HCT116 (cell line): ENCODE results near the gene CCKAR. TPM values are rescaled to one million over a fixed set of nuclear protein-coding genes. Genes with fewer than 3 reads are reported as not detected.

Experiments
- ATAC-seq: fragments of 200-7000 bp; cut with Tn5 transposase; 2 replicates; pipeline ENCODE4 v1.9.1; 2020; ENCODE audit warnings: mild to moderate bottlenecking, moderate library complexity
- BruUV-seq: library from RNA; stranded (reverse); fragments of 400-500 nt; replicated peaks from 2 replicates; lab custom pipeline; 2021; lab: Mats Ljungman, UMichigan
- CTCF ChIA-PET: fragments of 300-600 bp; sonication (Branson Sonifier 250); formaldehyde crosslinking; loops from one replicate; lab custom pipeline; 2021; ENCODE audit warnings: antibody characterized with exemption; lab: Charles Lee
- POLR2A ChIA-PET: fragments of 300-600, 350-600 bp; sonication (Branson Sonifier 250); formaldehyde crosslinking; loops from one replicate; lab custom pipeline; 2021; ENCODE audit warnings: antibody characterized with exemption; lab: Charles Lee
- RAD21 ChIA-PET, 2 experiments: fragments of 300-600 bp; sonication (Branson Sonifier 250); formaldehyde crosslinking; loops; one replicate each; lab custom pipeline; 2023; ENCODE audit warnings: low total read pairs in 2 of 2; ENCODE audit not compliant: uncharacterized antibody in 2 of 2, unreplicated experiment in 2 of 2, low non-redundant PET in 1 of 2; lab: Charles Lee
- DNase-seq: peaks from one replicate; pipeline ENCODE4 v3.0.0-alpha.2; 2010; ENCODE audit warnings: low read depth, low spot score
- H2AFZ ChIP-seq: fragments of 200-600 bp; shearing (Covaris generic), sonication (generic); 2 replicates; pipeline ENCODE4 v1.6.1; 2017; ENCODE audit warnings: low read depth, mixed run types, mixed read lengths, antibody characterized with exemption, low read length; ENCODE audit not compliant: poor library complexity, severe bottlenecking
- H3K27ac ChIP-seq: 2 replicates; pipeline ENCODE4 v1.5.1; 2012; ENCODE audit warnings: low read depth, low read length
- H3K27me3 ChIP-seq: fragments of 200-600 bp; sonication (generic); 2 replicates; pipeline ENCODE4 v1.6.1; 2016; ENCODE audit warnings: mixed run types, low read length, mixed read lengths; ENCODE audit not compliant: insufficient read depth
- H3K36me3 ChIP-seq, 2 experiments: fragments of 200-500 bp in 1 of 2; fragments of 200-600 bp in 1 of 2; sonication (Bioruptor generic) in 1 of 2; sonication (generic) in 1 of 2; 2 replicates each; pipeline versions ENCODE4 v1.5.1 to v1.6.1; 2014 to 2016; ENCODE audit warnings: low read length in 2 of 2, inconsistent platforms in 1 of 2, mixed read lengths in 1 of 2, mixed run types in 1 of 2; ENCODE audit not compliant: insufficient read depth in 2 of 2, control insufficient read depth in 1 of 2
- H3K4me1 ChIP-seq, 2 experiments: fragments of 200-600 bp in 1 of 2; sonication (generic) in 1 of 2; 2 replicates each; pipeline versions ENCODE4 v1.5.1 to v1.6.1; 2012 to 2017; ENCODE audit warnings: low read length in 2 of 2, inconsistent platforms in 1 of 2, mild to moderate bottlenecking in 1 of 2, mixed read lengths in 1 of 2, mixed run types in 1 of 2, moderate library complexity in 1 of 2; ENCODE audit not compliant: insufficient read depth in 2 of 2, control insufficient read depth in 1 of 2
- H3K4me2 ChIP-seq: fragments of 200-600 bp; sonication (generic); 2 replicates; pipeline ENCODE4 v1.6.1; 2017; ENCODE audit warnings: mixed run types, low read length, mixed read lengths
- H3K4me3 ChIP-seq, 2 experiments: fragments of 200-600 bp in 1 of 2; sonication (generic) in 1 of 2; replicated peaks in 1 of 2; 2 replicates each; pipeline ENCODE4 v1.5.1; 2011 to 2016; ENCODE audit warnings: low read length in 2 of 2, control low read depth in 1 of 2, low read depth in 1 of 2, mild to moderate bottlenecking in 1 of 2, mixed read lengths in 1 of 2, mixed run types in 1 of 2
- H3K79me2 ChIP-seq: fragments of 200-600 bp; sonication (generic); 2 replicates; pipeline ENCODE4 v1.6.1; 2017; ENCODE audit warnings: mild to moderate bottlenecking, mixed run types, low read length, moderate library complexity, mixed read lengths; ENCODE audit not compliant: insufficient read depth
- H3K9ac ChIP-seq: fragments of 200-600 bp; sonication (generic); 2 replicates; pipeline ENCODE4 v1.6.1; 2016; ENCODE audit warnings: low read length, mixed read lengths
- H3K9me2 ChIP-seq: fragments of 200-600 bp; sonication (generic), shearing (Covaris generic); 2 replicates; pipeline ENCODE4 v1.6.1; 2017; ENCODE audit warnings: mixed run types, mild to moderate bottlenecking, moderate library complexity; ENCODE audit not compliant: insufficient read depth
- H3K9me3 ChIP-seq, 2 experiments: fragments of 200-500 bp in 1 of 2; fragments of 200-600 bp in 1 of 2; sonication (Bioruptor generic) in 1 of 2; sonication (generic) in 1 of 2; 2 replicates each; pipeline ENCODE4 v1.6.1; 2014 to 2017; ENCODE audit warnings: low read length in 2 of 2, mixed read lengths in 2 of 2, inconsistent platforms in 1 of 2, low read depth in 1 of 2, mild to moderate bottlenecking in 1 of 2, mixed run types in 1 of 2, moderate library complexity in 1 of 2; ENCODE audit not compliant: control insufficient read depth in 1 of 2, insufficient read depth in 1 of 2
- H4K20me1 ChIP-seq: fragments of 200-600 bp; sonication (generic), shearing (Covaris generic); 2 replicates; pipeline ENCODE4 v1.6.1; 2017; ENCODE audit warnings: mixed run types, mild to moderate bottlenecking, moderate library complexity; ENCODE audit not compliant: insufficient read depth
- CBX3 ChIP-seq: IDR thresholded peaks from 2 replicates; pipeline ENCODE4 v1.6.1; 2012; ENCODE audit warnings: low read depth
- CEBPB ChIP-seq: IDR thresholded peaks from 2 replicates; pipeline ENCODE4 v1.6.1; 2012; ENCODE audit warnings: low read depth
- CTCF ChIP-seq, 3 experiments: fragments of 200-600 bp in 1 of 3; sonication (generic) in 1 of 3; IDR thresholded peaks in 2 of 3; conservative IDR thresholded peaks in 1 of 3; 2 replicates each; pipeline ENCODE4 v1.5.1; 2012 to 2017; ENCODE audit warnings: low read depth in 2 of 3, low read length in 2 of 3, antibody characterized with exemption in 1 of 3, borderline replicate concordance in 1 of 3, control low read depth in 1 of 3, mild to moderate bottlenecking in 1 of 3, mixed read lengths in 1 of 3, mixed run types in 1 of 3, moderate library complexity in 1 of 3; ENCODE audit not compliant: insufficient read depth in 1 of 3
- EGR1 ChIP-seq: IDR thresholded peaks from 2 replicates; pipeline ENCODE4 v1.6.1; 2012; ENCODE audit warnings: low read depth
- ELF1 ChIP-seq: IDR thresholded peaks from 2 replicates; pipeline ENCODE4 v1.6.1; 2012; ENCODE audit warnings: low read depth, borderline replicate concordance
- EZH2 ChIP-seq: fragments of 200-600 bp; sonication (generic); IDR thresholded peaks from 2 replicates; pipeline ENCODE4 v1.6.1; 2017; ENCODE audit warnings: antibody characterized with exemption, mixed run types
- EZH2phosphoT487 ChIP-seq: fragments of 200-600 bp; IDR thresholded peaks from 2 replicates; pipeline ENCODE4 v1.6.1; 2018; ENCODE audit warnings: antibody characterized with exemption, borderline replicate concordance
- FOSL1 ChIP-seq: IDR thresholded peaks from 2 replicates; pipeline ENCODE4 v1.6.1; 2012; ENCODE audit warnings: low read depth
- JUND ChIP-seq: IDR thresholded peaks from 2 replicates; pipeline ENCODE4 v1.6.1; 2012
- POLR2A ChIP-seq: IDR thresholded peaks from 2 replicates; pipeline ENCODE4 v1.7.0; 2011; ENCODE audit warnings: borderline replicate concordance; ENCODE audit not compliant: insufficient read depth, insufficient read length; ENCODE audit errors: extremely low read depth
- RAD21 ChIP-seq: IDR thresholded peaks from 2 replicates; pipeline ENCODE4 v1.6.1; 2012; ENCODE audit warnings: low read depth, mild to moderate bottlenecking
- SIN3A ChIP-seq: IDR thresholded peaks from 2 replicates; pipeline ENCODE4 v1.6.1; 2012; ENCODE audit warnings: low read depth
- YY1 ChIP-seq: IDR thresholded peaks from 2 replicates; pipeline ENCODE4 v1.6.1; 2011; ENCODE audit warnings: low read length, low read depth, moderate library complexity, mild to moderate bottlenecking; ENCODE audit not compliant: insufficient replicate concordance; ENCODE audit errors: extremely low read depth
- ZBTB33 ChIP-seq: IDR thresholded peaks from 2 replicates; pipeline ENCODE4 v1.6.1; 2011; ENCODE audit warnings: mild to moderate bottlenecking, low read length, moderate library complexity; ENCODE audit not compliant: insufficient replicate concordance; ENCODE audit errors: extremely low read depth
- ZNF274 ChIP-seq: fragments of 200-500 bp; sonication (Bioruptor generic); IDR thresholded peaks from 2 replicates; pipeline ENCODE4 v1.6.1; 2014; ENCODE audit warnings: mild to moderate bottlenecking, low read depth, low read length, inconsistent platforms
- intact Hi-C: fragments of 100-400 bp; cut with micrococcal nuclease; formaldehyde crosslinking; loops from 2 replicates; pipeline ENCODE4 v1.10.0; 2022
- total RNA-seq: library from RNA; stranded (reverse); gene quantifications from one replicate; pipeline ENCODE4 v1.2.1, GENCODE V29; 2021; ENCODE audit not compliant: unreplicated experiment
- TF ChIP-seq, protein P1 (sequence below): IDR thresholded peaks from 2 replicates; pipeline ENCODE4 v1.6.1; 2012; ENCODE audit warnings: low read depth
- TF ChIP-seq, protein P2 (sequence below): IDR thresholded peaks from 2 replicates; pipeline ENCODE4 v1.6.1; 2012
- TF ChIP-seq, protein P3 (sequence below): IDR thresholded peaks from 2 replicates; pipeline ENCODE4 v1.6.1; 2012

The CCKAR gene
- total RNA-seq, 1 experiment from 2014 or later, result not detected

- DNase-seq, result no peak
- no peak for ATAC-seq
- Histone ChIP-seq H3K79me2 (no peaks in the 10 kb centered on the region), H3K9me3 (no peaks in the 10 kb centered on the region), H4K20me1 (no peaks in the 10 kb centered on the region), H3K4me3 (no peak overlapping the region), H3K36me3 (no peaks in the 10 kb centered on the region), H3K27ac (no peak overlapping the region), H3K4me1 (no peaks in the 10 kb centered on the region), H3K9me2 (no peaks in the 10 kb centered on the region), H3K9ac (no peak overlapping the region), H3K4me2 (no peak overlapping the region), H2AFZ (no peak overlapping the region), H3K27me3 (no peaks in the 10 kb centered on the region)
- TF ChIP-seq CTCF (IDR thresholded peaks at IDR 0.05 in 2 of 3, conservative IDR thresholded peaks at IDR 0.05 in 1 of 3; ENCODE audit: borderline replicate concordance in 1 of 3, insufficient read depth in 1 of 3, low read depth in 2 of 3, low read length in 2 of 3) (no peak), SIN3A (no peak), JUND (no peak), ELF1 (no peak), ZBTB33 (no peak), POLR2A (no peak), EZH2 (no peak), CBX3 (no peak), RAD21 (no peak), FOSL1 (no peak), ZNF274 (no peak), EZH2phosphoT487 (no peak), YY1 (no peak), CEBPB (no peak), EGR1 (no peak)
- TF ChIP-seq, protein P1, sequence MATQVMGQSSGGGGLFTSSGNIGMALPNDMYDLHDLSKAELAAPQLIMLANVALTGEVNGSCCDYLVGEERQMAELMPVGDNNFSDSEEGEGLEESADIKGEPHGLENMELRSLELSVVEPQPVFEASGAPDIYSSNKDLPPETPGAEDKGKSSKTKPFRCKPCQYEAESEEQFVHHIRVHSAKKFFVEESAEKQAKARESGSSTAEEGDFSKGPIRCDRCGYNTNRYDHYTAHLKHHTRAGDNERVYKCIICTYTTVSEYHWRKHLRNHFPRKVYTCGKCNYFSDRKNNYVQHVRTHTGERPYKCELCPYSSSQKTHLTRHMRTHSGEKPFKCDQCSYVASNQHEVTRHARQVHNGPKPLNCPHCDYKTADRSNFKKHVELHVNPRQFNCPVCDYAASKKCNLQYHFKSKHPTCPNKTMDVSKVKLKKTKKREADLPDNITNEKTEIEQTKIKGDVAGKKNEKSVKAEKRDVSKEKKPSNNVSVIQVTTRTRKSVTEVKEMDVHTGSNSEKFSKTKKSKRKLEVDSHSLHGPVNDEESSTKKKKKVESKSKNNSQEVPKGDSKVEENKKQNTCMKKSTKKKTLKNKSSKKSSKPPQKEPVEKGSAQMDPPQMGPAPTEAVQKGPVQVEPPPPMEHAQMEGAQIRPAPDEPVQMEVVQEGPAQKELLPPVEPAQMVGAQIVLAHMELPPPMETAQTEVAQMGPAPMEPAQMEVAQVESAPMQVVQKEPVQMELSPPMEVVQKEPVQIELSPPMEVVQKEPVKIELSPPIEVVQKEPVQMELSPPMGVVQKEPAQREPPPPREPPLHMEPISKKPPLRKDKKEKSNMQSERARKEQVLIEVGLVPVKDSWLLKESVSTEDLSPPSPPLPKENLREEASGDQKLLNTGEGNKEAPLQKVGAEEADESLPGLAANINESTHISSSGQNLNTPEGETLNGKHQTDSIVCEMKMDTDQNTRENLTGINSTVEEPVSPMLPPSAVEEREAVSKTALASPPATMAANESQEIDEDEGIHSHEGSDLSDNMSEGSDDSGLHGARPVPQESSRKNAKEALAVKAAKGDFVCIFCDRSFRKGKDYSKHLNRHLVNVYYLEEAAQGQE, result no peak
- TF ChIP-seq, protein P2, sequence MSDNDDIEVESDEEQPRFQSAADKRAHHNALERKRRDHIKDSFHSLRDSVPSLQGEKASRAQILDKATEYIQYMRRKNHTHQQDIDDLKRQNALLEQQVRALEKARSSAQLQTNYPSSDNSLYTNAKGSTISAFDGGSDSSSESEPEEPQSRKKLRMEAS, result no peak
- TF ChIP-seq, protein P3, sequence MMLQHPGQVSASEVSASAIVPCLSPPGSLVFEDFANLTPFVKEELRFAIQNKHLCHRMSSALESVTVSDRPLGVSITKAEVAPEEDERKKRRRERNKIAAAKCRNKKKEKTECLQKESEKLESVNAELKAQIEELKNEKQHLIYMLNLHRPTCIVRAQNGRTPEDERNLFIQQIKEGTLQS, result no peak
- CTCF ChIA-PET, result no interaction called here
- BruUV-seq, result no TSS peak
- RAD21 ChIA-PET, result no interaction called here
- intact Hi-C loops, result loop anchor here (10.0 kb wide), 1 partner anchor 563 kb away; no protein-coding TSS in a partner anchor
- POLR2A ChIA-PET, result no interaction called here
Measured at GRCh38 chr4:26451597-26451996, 38.7 kb downstream of the CCKAR start.
